ENCODE results near the gene PAX9. TPM values are rescaled to one million over a fixed set of nuclear protein-coding genes. Genes with fewer than 3 reads are reported as not detected.

PAX9 gene
- total and polyA plus RNA-seq, 5 experiments from 2014 or later = not detected

GRCh38 chr14:36657399-36658122 is 4.1 kb upstream of the PAX9 start:
- H3K4me3 Mint-ChIP-seq = peak overlapping the region in 8 of 10 donors; percentile 47 to 75 (median 60)
- DNase-seq = no peak
- peaks cover 0 to 24% (median 3%) of the 10 kb centered on the region in 9 donors for H3K9me3 Mint-ChIP-seq

DNA sequence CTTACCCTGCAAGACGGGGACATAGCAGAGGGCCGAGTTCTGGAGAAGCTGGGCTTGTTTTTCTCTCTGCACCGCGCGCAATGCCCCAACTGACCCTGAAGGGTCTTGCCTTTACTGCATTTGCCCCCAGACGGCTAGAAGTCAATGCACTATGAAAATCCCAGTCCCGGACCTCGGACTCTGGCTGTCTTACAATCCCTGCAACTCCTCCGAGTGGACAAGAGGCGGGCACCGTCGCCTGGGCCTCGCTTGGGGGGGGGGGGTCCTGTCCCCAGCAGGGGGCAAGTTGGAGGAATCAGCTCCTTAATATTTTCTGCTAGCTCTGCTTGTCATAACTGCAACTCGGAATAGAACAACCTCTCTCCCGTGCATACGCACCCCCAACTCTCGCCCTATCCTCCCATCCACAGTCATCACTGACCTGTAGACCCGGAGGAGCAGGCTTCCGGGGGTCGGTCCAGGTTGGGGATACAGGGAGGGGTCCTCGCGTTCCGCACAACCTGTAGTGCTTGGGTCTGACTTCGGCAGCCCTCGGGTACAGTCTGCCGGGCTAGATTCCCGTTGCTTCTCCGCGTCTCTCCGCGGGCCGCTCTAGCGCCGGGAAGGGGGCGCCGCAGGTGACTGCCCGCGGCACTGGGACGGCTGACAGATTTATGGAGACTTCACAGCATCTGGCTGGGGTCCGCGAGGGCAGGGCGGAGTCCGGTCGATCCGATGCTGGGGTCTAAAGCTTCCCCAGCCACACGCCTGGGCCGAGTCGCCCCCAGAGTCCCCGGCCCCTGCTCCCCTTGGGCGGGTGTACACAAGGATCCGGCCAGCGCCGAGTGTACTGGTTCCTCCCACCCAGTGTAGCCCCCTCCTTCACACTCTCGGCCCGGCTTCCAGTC is 3.3 kb upstream of the PAX9 start:
- DNase-seq = no peak
- peaks cover 12 to 64% (median 54%) of the 10 kb centered on the region in 4 donors for H3K4me1 Mint-ChIP-seq
- no peak for ATAC-seq
- peak overlapping the region in 5 of 10 donors; percentile 27 to 71 (median 64) for H3K4me3 Mint-ChIP-seq
- POLR2A ChIA-PET = interaction anchor here (0.7 kb wide), 1 partner anchor 87 kb away, joined by 3 read pairs; no protein-coding TSS in a partner anchor
- peak overlapping the region in 1 of 10 donors; percentile 49 for H3K27ac Mint-ChIP-seq
- H3K27me3 Mint-ChIP-seq = peaks cover 48 to 100% (median 75%) of the 10 kb centered on the region in 5 donors
- H3K36me3 Mint-ChIP-seq = peaks cover 4 to 9% (median 8%) of the 10 kb centered on the region in 3 donors
- peaks cover 0 to 22% (median 3%) of the 10 kb centered on the region in 9 donors for H3K9me3 Mint-ChIP-seq

More at GRCh38 chr14:36657399-36658122, 4.1 kb upstream of the PAX9 start:
- ATAC-seq = no peak
- Mint-ChIP-seq H3K4me1 (peaks cover 12 to 56% (median 47%) of the 10 kb centered on the region in 4 donors), H3K27ac (no peak overlapping the region), H3K27me3 (peaks cover 51 to 100% (median 79%) of the 10 kb centered on the region in 5 donors), H3K36me3 (peaks cover 4 to 8% (median 8%) of the 10 kb centered on the region in 3 donors)
- POLR2A ChIA-PET = interaction anchor here (0.7 kb wide), 1 partner anchor 86 kb away, joined by 3 read pairs; no protein-coding TSS in a partner anchor

GRCh38 chr14:36659010-36659821 is 2.4 kb upstream of the PAX9 start:
- Mint-ChIP-seq H3K27ac (peak overlapping the region in 1 of 10 donors; percentile 50), H3K27me3 (peaks cover 49 to 100% (median 75%) of the 10 kb centered on the region in 5 donors), H3K4me3 (peak overlapping the region in 8 of 10 donors; percentile 11 to 71 (median 46)), H3K9me3 (peaks cover 0 to 25% (median 3%) of the 10 kb centered on the region in 9 donors), H3K36me3 (peaks cover 8 to 10% (median 9%) of the 10 kb centered on the region in 3 donors), H3K4me1 (peaks cover 19 to 73% (median 61%) of the 10 kb centered on the region in 4 donors)
- DNase-seq = no peak
- ATAC-seq = no peak
- POLR2A ChIA-PET = no interaction called here

- Mint-ChIP-seq H3K4me1 (peaks cover 20 to 80% (median 61%) of the 10 kb centered on the region in 4 donors), H3K4me3 (peak overlapping the region in 4 of 10 donors; percentile 0 to 62 (median 44)), H3K9me3 (peaks cover 0 to 23% (median 3%) of the 10 kb centered on the region in 9 donors), H3K27ac (no peak overlapping the region), H3K27me3 (peaks cover 54 to 100% (median 77%) of the 10 kb centered on the region in 5 donors), H3K36me3 (peaks cover 8 to 16% (median 8%) of the 10 kb centered on the region in 3 donors)
- DNase-seq = no peak
- ATAC-seq = no peak
- POLR2A ChIA-PET = no interaction called here
Observed at GRCh38 chr14:36659822-36660735, 1.6 kb upstream of the PAX9 start.

GRCh38 chr14:36660736-36661505 is 739 bp upstream of the PAX9 start:
- Mint-ChIP-seq H3K27me3 (peaks cover 58 to 100% (median 77%) of the 10 kb centered on the region in 5 donors), H3K36me3 (peaks cover 8 to 19% (median 8%) of the 10 kb centered on the region in 3 donors), H3K27ac (peak overlapping the region in 1 of 10 donors; percentile 60), H3K9me3 (peaks cover 0 to 28% (median 2%) of the 10 kb centered on the region in 9 donors), H3K4me3 (peak overlapping the region in 9 of 10 donors; percentile 0 to 71 (median 52)), H3K4me1 (peaks cover 17 to 80% (median 55%) of the 10 kb centered on the region in 4 donors)
- POLR2A ChIA-PET = no interaction called here
- DNase-seq (no peak), ATAC-seq (no peak)

- peaks cover 5 to 19% (median 8%) of the 10 kb centered on the region in 3 donors for H3K36me3 Mint-ChIP-seq
- peaks cover 15 to 75% (median 45%) of the 10 kb centered on the region in 4 donors for H3K4me1 Mint-ChIP-seq
- H3K4me3 Mint-ChIP-seq = peak overlapping the region in 8 of 10 donors; percentile 10 to 74 (median 56)
- ATAC-seq = no peak
- DNase-seq = no peak
- peak overlapping the region in 1 of 10 donors; percentile 9 for H3K27ac Mint-ChIP-seq
- POLR2A ChIA-PET = no interaction called here
- H3K9me3 Mint-ChIP-seq = peaks cover 0 to 20% (median 2%) of the 10 kb centered on the region in 9 donors
- peaks cover 52 to 92% (median 67%) of the 10 kb centered on the region in 5 donors for H3K27me3 Mint-ChIP-seq
Observed at GRCh38 chr14:36662258-36662542, 540 bp downstream of the PAX9 start.

GRCh38 chr14:36662543-36663403 is 1.1 kb downstream of the PAX9 start:
- no peak for ATAC-seq
- no peak for DNase-seq
- Mint-ChIP-seq H3K27me3 (peaks cover 56 to 92% (median 71%) of the 10 kb centered on the region in 5 donors), H3K36me3 (peaks cover 5 to 24% (median 8%) of the 10 kb centered on the region in 3 donors), H3K9me3 (peaks cover 0 to 21% (median 3%) of the 10 kb centered on the region in 9 donors), H3K4me1 (peaks cover 15 to 70% (median 44%) of the 10 kb centered on the region in 4 donors), H3K4me3 (peak overlapping the region in 8 of 10 donors; percentile 18 to 75 (median 62)), H3K27ac (peak overlapping the region in 1 of 10 donors; percentile 24)
- POLR2A ChIA-PET = no interaction called here

DNA sequence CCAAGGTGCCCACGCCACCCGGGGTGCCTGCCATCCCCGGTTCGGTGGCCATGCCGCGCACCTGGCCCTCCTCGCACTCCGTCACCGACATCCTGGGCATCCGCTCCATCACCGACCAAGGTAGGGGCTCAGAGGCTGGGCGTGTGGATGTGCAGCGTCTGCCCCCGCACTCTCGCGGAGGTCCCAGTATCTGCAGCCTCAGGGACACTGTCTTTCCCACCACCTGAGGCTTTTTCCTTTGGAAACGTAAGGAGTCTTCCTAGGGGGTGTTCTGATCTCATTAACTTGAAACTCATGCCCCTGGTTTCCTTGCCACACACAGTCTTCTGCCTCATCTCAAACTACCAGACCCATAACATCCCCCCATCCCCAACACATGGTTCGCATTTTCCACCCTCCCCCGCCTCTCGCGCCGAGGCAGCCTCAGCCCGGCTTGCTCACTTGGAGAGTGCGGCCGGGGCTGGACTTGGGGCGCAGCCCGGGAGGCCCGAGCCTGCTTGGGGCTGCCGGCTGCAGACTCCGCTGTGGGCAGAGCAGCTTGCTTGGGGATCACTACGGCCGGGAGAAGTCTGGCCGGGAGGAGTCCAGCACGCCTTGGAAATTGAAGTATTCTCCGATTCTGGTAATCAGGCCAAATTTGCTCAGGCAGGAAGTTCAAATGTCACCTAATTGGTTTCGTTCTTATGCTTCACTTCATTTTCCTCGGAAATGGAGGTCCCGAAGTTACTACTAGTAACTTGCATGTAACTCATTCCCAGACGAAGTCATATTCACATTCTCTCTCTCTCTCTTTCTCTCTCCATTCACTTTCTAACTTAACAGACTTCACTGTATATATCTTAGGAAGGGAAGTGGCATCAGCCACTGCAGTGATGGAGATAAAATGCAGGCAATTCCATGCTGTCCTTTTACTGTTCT is 2.0 kb downstream of the PAX9 start:
- Mint-ChIP-seq H3K9me3 (peaks cover 0 to 23% (median 5%) of the 10 kb centered on the region in 9 donors), H3K27ac (no peak overlapping the region), H3K4me1 (peaks cover 15 to 66% (median 44%) of the 10 kb centered on the region in 4 donors), H3K4me3 (peak overlapping the region; percentile 8 to 75 (median 59)), H3K27me3 (peaks cover 58 to 91% (median 74%) of the 10 kb centered on the region in 5 donors), H3K36me3 (peaks cover 5 to 26% (median 8%) of the 10 kb centered on the region in 3 donors)
- no peak for ATAC-seq
- DNase-seq = no peak
- POLR2A ChIA-PET = no interaction called here
